ENCODE results near the gene ZKSCAN2. TPM values are rescaled to one million over a fixed set of nuclear protein-coding genes. Genes with fewer than 3 reads are reported as not detected.

Gene ZKSCAN2
- total RNA-seq, 1 donor from 2014 or later = 11.9 TPM

- no peaks in the 10 kb centered on the region for H4K20me1 ChIP-seq (ENCODE audit: low read depth)
- no peaks in the 10 kb centered on the region for H3K4me1 ChIP-seq
- H3K27me3 Mint-ChIP-seq (ENCODE audit: insufficient read depth, low read depth) = no peaks in the 10 kb centered on the region
- no peaks in the 10 kb centered on the region for H3K9me3 ChIP-seq (ENCODE audit: low read depth)
- H3K36me3 ChIP-seq = no peaks in the 10 kb centered on the region
- no peak overlapping the region for H3K9ac ChIP-seq
- H3K4me3 ChIP-seq = no peak overlapping the region
- no peak for DNase-seq (ENCODE audit: low spot score)
- H3K36me3 Mint-ChIP-seq = no peaks in the 10 kb centered on the region
- no peak overlapping the region for H3K27ac Mint-ChIP-seq
- no peak overlapping the region for H3K4me2 ChIP-seq
- H3K4me1 Mint-ChIP-seq = peaks cover 2% of the 10 kb centered on the region
- no peak overlapping the region for H2AFZ ChIP-seq (replicated peaks)
- TF ChIP-seq, protein P1, sequence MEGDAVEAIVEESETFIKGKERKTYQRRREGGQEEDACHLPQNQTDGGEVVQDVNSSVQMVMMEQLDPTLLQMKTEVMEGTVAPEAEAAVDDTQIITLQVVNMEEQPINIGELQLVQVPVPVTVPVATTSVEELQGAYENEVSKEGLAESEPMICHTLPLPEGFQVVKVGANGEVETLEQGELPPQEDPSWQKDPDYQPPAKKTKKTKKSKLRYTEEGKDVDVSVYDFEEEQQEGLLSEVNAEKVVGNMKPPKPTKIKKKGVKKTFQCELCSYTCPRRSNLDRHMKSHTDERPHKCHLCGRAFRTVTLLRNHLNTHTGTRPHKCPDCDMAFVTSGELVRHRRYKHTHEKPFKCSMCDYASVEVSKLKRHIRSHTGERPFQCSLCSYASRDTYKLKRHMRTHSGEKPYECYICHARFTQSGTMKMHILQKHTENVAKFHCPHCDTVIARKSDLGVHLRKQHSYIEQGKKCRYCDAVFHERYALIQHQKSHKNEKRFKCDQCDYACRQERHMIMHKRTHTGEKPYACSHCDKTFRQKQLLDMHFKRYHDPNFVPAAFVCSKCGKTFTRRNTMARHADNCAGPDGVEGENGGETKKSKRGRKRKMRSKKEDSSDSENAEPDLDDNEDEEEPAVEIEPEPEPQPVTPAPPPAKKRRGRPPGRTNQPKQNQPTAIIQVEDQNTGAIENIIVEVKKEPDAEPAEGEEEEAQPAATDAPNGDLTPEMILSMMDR (IDR thresholded peaks at IDR 0.05) = no peak
- TF ChIP-seq EZH2phosphoT487 (IDR thresholded peaks at IDR 0.05) (no peak), EZH2 (IDR thresholded peaks at IDR 0.05) (no peak)
- no peaks in the 10 kb centered on the region for H3K79me2 ChIP-seq (ENCODE audit: low read depth)
- no peaks in the 10 kb centered on the region for H3K27me3 ChIP-seq
- no peak overlapping the region for H3K4me3 Mint-ChIP-seq
- no peaks in the 10 kb centered on the region for H3K9me3 Mint-ChIP-seq
- H3F3A ChIP-seq (ENCODE audit: low read depth) = no peaks in the 10 kb centered on the region
- H3K27ac ChIP-seq = no peak overlapping the region
Observed at GRCh38 chr16:25192096-25192495, 65.5 kb downstream of the ZKSCAN2 start.

DNA sequence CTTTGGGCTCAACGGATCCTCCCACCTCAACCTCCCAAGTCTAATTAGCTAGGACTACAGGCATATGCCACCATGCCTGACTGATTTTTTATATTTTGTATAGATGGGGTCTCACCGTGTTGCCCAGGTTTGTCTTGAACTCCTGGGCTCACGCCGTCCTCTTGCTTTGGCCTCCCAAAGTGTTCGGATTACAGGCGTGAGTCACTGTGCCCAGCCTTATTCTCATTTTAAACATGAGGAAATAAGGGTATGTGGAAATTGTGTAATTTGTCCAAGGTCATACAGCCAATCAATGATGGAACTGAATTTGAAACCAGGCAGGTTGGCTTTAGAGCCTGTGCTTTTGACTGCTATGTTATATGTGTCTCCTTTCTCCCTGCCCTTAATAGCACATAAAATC is 68.3 kb downstream of the ZKSCAN2 start:
- Histone ChIP-seq H3K36me3 (no peaks in the 10 kb centered on the region), H3K27ac (no peak overlapping the region), H3K4me1 (no peaks in the 10 kb centered on the region), H3K9ac (no peak overlapping the region), H3F3A (ENCODE audit: low read depth) (no peaks in the 10 kb centered on the region), H3K79me2 (ENCODE audit: low read depth) (no peaks in the 10 kb centered on the region), H3K4me2 (no peak overlapping the region), H3K9me3 (ENCODE audit: low read depth) (no peaks in the 10 kb centered on the region), H3K4me3 (no peak overlapping the region), H4K20me1 (ENCODE audit: low read depth) (no peaks in the 10 kb centered on the region), H3K27me3 (no peaks in the 10 kb centered on the region), H2AFZ (replicated peaks) (no peak overlapping the region)
- no peak for DNase-seq (ENCODE audit: low spot score)
- H3K4me3 Mint-ChIP-seq = no peak overlapping the region
- peaks cover 2% of the 10 kb centered on the region for H3K27me3 Mint-ChIP-seq (ENCODE audit: insufficient read depth, low read depth)
- H3K27ac Mint-ChIP-seq = no peak overlapping the region
- H3K36me3 Mint-ChIP-seq = no peaks in the 10 kb centered on the region
- no peaks in the 10 kb centered on the region for H3K9me3 Mint-ChIP-seq
- no peak for TF ChIP-seq EZH2phosphoT487 (IDR thresholded peaks at IDR 0.05)
- no peak for TF ChIP-seq EZH2 (IDR thresholded peaks at IDR 0.05)
- TF ChIP-seq, protein P1 (IDR thresholded peaks at IDR 0.05) = no peak
- H3K4me1 Mint-ChIP-seq = peaks cover 2% of the 10 kb centered on the region

GRCh38 chr16:25187491-25187795 is 70.2 kb downstream of the ZKSCAN2 start:
- H3K36me3 Mint-ChIP-seq = no peaks in the 10 kb centered on the region
- no peaks in the 10 kb centered on the region for H4K20me1 ChIP-seq (ENCODE audit: low read depth)

More at GRCh38 chr16:25187491-25187795, 70.2 kb downstream of the ZKSCAN2 start:
- no peak for DNase-seq (ENCODE audit: low spot score)
- peak overlapping the region; percentile 57 for H2AFZ ChIP-seq (replicated peaks)
- no peak overlapping the region for H3K9ac ChIP-seq
- H3K27me3 ChIP-seq = no peaks in the 10 kb centered on the region
- Mint-ChIP-seq H3K27ac (no peak overlapping the region), H3K4me1 (peaks cover 2% of the 10 kb centered on the region), H3K27me3 (ENCODE audit: insufficient read depth, low read depth) (peaks cover 2% of the 10 kb centered on the region), H3K4me3 (no peak overlapping the region), H3K9me3 (no peaks in the 10 kb centered on the region)
- no peaks in the 10 kb centered on the region for H3K79me2 ChIP-seq (ENCODE audit: low read depth)
- H3F3A ChIP-seq (ENCODE audit: low read depth) = no peaks in the 10 kb centered on the region
- H3K4me1 ChIP-seq = no peaks in the 10 kb centered on the region
- TF ChIP-seq, protein P1 (IDR thresholded peaks at IDR 0.05) = no peak
- no peak for TF ChIP-seq EZH2 (IDR thresholded peaks at IDR 0.05)
- TF ChIP-seq EZH2phosphoT487 (IDR thresholded peaks at IDR 0.05) = no peak
- H3K9me3 ChIP-seq (ENCODE audit: low read depth) = no peaks in the 10 kb centered on the region
- H3K36me3 ChIP-seq = no peaks in the 10 kb centered on the region
- H3K4me3 ChIP-seq = no peak overlapping the region
- H3K27ac ChIP-seq = no peak overlapping the region
- H3K4me2 ChIP-seq = no peak overlapping the region

Other genes starting within 250 kb of the ZKSCAN2 start
- gene ARHGAP17, start 242.5 kb downstream of the ZKSCAN2 start, total RNA-seq (ENCODE audit: low replicate concordance) = 33.1 and 53.9 TPM in 2 replicates
- 69.0 and 73.4 TPM in 2 replicates for gene LCMT1, start 146.1 kb downstream of the ZKSCAN2 start, total RNA-seq (ENCODE audit: low replicate concordance)
- gene AQP8, start 40.9 kb downstream of the ZKSCAN2 start, total RNA-seq (ENCODE audit: low replicate concordance) = not detected in 2 replicates